Measurements from ENCODE around the gene CHURC1.

Gene CHURC1

GRCh38 chr14:64950889-64951288 lies 36.6 kb downstream of the CHURC1 start:
- no peak overlapping the region for H3K27ac ChIP-seq (ENCODE audit: low read depth, low read length)
- peaks cover 56% of the 10 kb centered on the region for H3K36me3 ChIP-seq (ENCODE audit: control insufficient read depth, insufficient read depth, low read length)
- H3K9me3 ChIP-seq (ENCODE audit: control insufficient read depth, insufficient read depth, low read length), result no peaks in the 10 kb centered on the region
- no peaks in the 10 kb centered on the region for H3K27me3 ChIP-seq (ENCODE audit: control insufficient read depth, insufficient read depth, low read length)
- H3K4me3 ChIP-seq (ENCODE audit: low read depth, low read length), result no peak overlapping the region
- H3K4me1 ChIP-seq (ENCODE audit: control insufficient read depth, insufficient read depth, low read length), result peaks cover 13% of the 10 kb centered on the region
- H3K9ac ChIP-seq (ENCODE audit: low read depth, low read length), result no peak overlapping the region

- Histone ChIP-seq H3K27ac (ENCODE audit: low read depth, low read length) (no peak overlapping the region), H3K9ac (ENCODE audit: low read depth, low read length) (no peak overlapping the region), H3K4me1 (ENCODE audit: control insufficient read depth, insufficient read depth, low read length) (peaks cover 16% of the 10 kb centered on the region), H3K9me3 (ENCODE audit: control insufficient read depth, insufficient read depth, low read length) (no peaks in the 10 kb centered on the region), H3K4me3 (ENCODE audit: low read depth, low read length) (no peak overlapping the region), H3K36me3 (ENCODE audit: control insufficient read depth, insufficient read depth, low read length) (peaks cover 56% of the 10 kb centered on the region), H3K27me3 (ENCODE audit: control insufficient read depth, insufficient read depth, low read length) (no peaks in the 10 kb centered on the region)
Observed at GRCh38 chr14:64951291-64951690, 37.0 kb downstream of the CHURC1 start.

- H3K9ac ChIP-seq (ENCODE audit: low read depth, low read length), result no peak overlapping the region
- no peaks in the 10 kb centered on the region for H3K27me3 ChIP-seq (ENCODE audit: control insufficient read depth, insufficient read depth, low read length)
- H3K4me1 ChIP-seq (ENCODE audit: control insufficient read depth, insufficient read depth, low read length), result peaks cover 21% of the 10 kb centered on the region
- no peak overlapping the region for H3K4me3 ChIP-seq (ENCODE audit: low read depth, low read length)
- H3K27ac ChIP-seq (ENCODE audit: low read depth, low read length), result no peak overlapping the region
- peaks cover 52% of the 10 kb centered on the region for H3K36me3 ChIP-seq (ENCODE audit: control insufficient read depth, insufficient read depth, low read length)
- no peaks in the 10 kb centered on the region for H3K9me3 ChIP-seq (ENCODE audit: control insufficient read depth, insufficient read depth, low read length)
Observed at GRCh38 chr14:64951724-64952123, 37.5 kb downstream of the CHURC1 start.

GRCh38 chr14:64952598-64953309 lies 38.5 kb downstream of the CHURC1 start:
- Histone ChIP-seq H3K27ac (ENCODE audit: low read depth, low read length) (no peak overlapping the region), H3K9ac (ENCODE audit: low read depth, low read length) (no peak overlapping the region), H3K4me3 (ENCODE audit: low read depth, low read length) (no peak overlapping the region), H3K27me3 (ENCODE audit: control insufficient read depth, insufficient read depth, low read length) (no peaks in the 10 kb centered on the region), H3K9me3 (ENCODE audit: control insufficient read depth, insufficient read depth, low read length) (no peaks in the 10 kb centered on the region), H3K36me3 (ENCODE audit: control insufficient read depth, insufficient read depth, low read length) (peaks cover 43% of the 10 kb centered on the region), H3K4me1 (ENCODE audit: control insufficient read depth, insufficient read depth, low read length) (peaks cover 30% of the 10 kb centered on the region)

- Histone ChIP-seq H3K4me3 (ENCODE audit: low read depth, low read length) (no peak overlapping the region), H3K36me3 (ENCODE audit: control insufficient read depth, insufficient read depth, low read length) (peaks cover 38% of the 10 kb centered on the region), H3K27me3 (ENCODE audit: control insufficient read depth, insufficient read depth, low read length) (no peaks in the 10 kb centered on the region), H3K27ac (ENCODE audit: low read depth, low read length) (no peak overlapping the region), H3K4me1 (ENCODE audit: control insufficient read depth, insufficient read depth, low read length) (peaks cover 30% of the 10 kb centered on the region), H3K9me3 (ENCODE audit: control insufficient read depth, insufficient read depth, low read length) (no peaks in the 10 kb centered on the region), H3K9ac (ENCODE audit: low read depth, low read length) (no peak overlapping the region)
Observed at GRCh38 chr14:64953310-64953654, 39.0 kb downstream of the CHURC1 start.

- peaks cover 35% of the 10 kb centered on the region for H3K36me3 ChIP-seq (ENCODE audit: control insufficient read depth, insufficient read depth, low read length)
- no peak overlapping the region for H3K4me3 ChIP-seq (ENCODE audit: low read depth, low read length)
- H3K27ac ChIP-seq (ENCODE audit: low read depth, low read length), result no peak overlapping the region
- no peaks in the 10 kb centered on the region for H3K9me3 ChIP-seq (ENCODE audit: control insufficient read depth, insufficient read depth, low read length)
- H3K27me3 ChIP-seq (ENCODE audit: control insufficient read depth, insufficient read depth, low read length), result no peaks in the 10 kb centered on the region
- H3K9ac ChIP-seq (ENCODE audit: low read depth, low read length), result no peak overlapping the region
- H3K4me1 ChIP-seq (ENCODE audit: control insufficient read depth, insufficient read depth, low read length), result peaks cover 30% of the 10 kb centered on the region
Observed at GRCh38 chr14:64953661-64954060, 39.4 kb downstream of the CHURC1 start.

GRCh38 chr14:64954491-64955240 lies 40.4 kb downstream of the CHURC1 start:
- Histone ChIP-seq H3K27me3 (ENCODE audit: control insufficient read depth, insufficient read depth, low read length) (no peaks in the 10 kb centered on the region), H3K4me1 (ENCODE audit: control insufficient read depth, insufficient read depth, low read length) (peaks cover 30% of the 10 kb centered on the region), H3K4me3 (ENCODE audit: low read depth, low read length) (no peak overlapping the region), H3K36me3 (ENCODE audit: control insufficient read depth, insufficient read depth, low read length) (peaks cover 28% of the 10 kb centered on the region), H3K9ac (ENCODE audit: low read depth, low read length) (no peak overlapping the region), H3K27ac (ENCODE audit: low read depth, low read length) (no peak overlapping the region), H3K9me3 (ENCODE audit: control insufficient read depth, insufficient read depth, low read length) (no peaks in the 10 kb centered on the region)

GRCh38 chr14:64955297-64955696 lies 41.0 kb downstream of the CHURC1 start:
- no peaks in the 10 kb centered on the region for H3K9me3 ChIP-seq (ENCODE audit: control insufficient read depth, insufficient read depth, low read length)
- H3K27me3 ChIP-seq (ENCODE audit: control insufficient read depth, insufficient read depth, low read length), result no peaks in the 10 kb centered on the region
- no peak overlapping the region for H3K9ac ChIP-seq (ENCODE audit: low read depth, low read length)
- H3K4me1 ChIP-seq (ENCODE audit: control insufficient read depth, insufficient read depth, low read length), result peaks cover 37% of the 10 kb centered on the region
- H3K27ac ChIP-seq (ENCODE audit: low read depth, low read length), result peak overlapping the region; percentile 42
- H3K36me3 ChIP-seq (ENCODE audit: control insufficient read depth, insufficient read depth, low read length), result peaks cover 23% of the 10 kb centered on the region
- no peak overlapping the region for H3K4me3 ChIP-seq (ENCODE audit: low read depth, low read length)

GRCh38 chr14:64956697-64957406 lies 42.6 kb downstream of the CHURC1 start:
- Histone ChIP-seq H3K27me3 (ENCODE audit: control insufficient read depth, insufficient read depth, low read length) (no peaks in the 10 kb centered on the region), H3K9ac (ENCODE audit: low read depth, low read length) (no peak overlapping the region), H3K9me3 (ENCODE audit: control insufficient read depth, insufficient read depth, low read length) (no peaks in the 10 kb centered on the region), H3K27ac (ENCODE audit: low read depth, low read length) (peak overlapping the region; percentile 68), H3K4me1 (ENCODE audit: control insufficient read depth, insufficient read depth, low read length) (peaks cover 48% of the 10 kb centered on the region), H3K4me3 (ENCODE audit: low read depth, low read length) (no peak overlapping the region), H3K36me3 (ENCODE audit: control insufficient read depth, insufficient read depth, low read length) (peaks cover 7% of the 10 kb centered on the region)

GRCh38 chr14:64958201-64958600 lies 43.9 kb downstream of the CHURC1 start:
- H3K36me3 ChIP-seq (ENCODE audit: control insufficient read depth, insufficient read depth, low read length), result no peaks in the 10 kb centered on the region
- H3K4me1 ChIP-seq (ENCODE audit: control insufficient read depth, insufficient read depth, low read length), result peaks cover 48% of the 10 kb centered on the region
- no peaks in the 10 kb centered on the region for H3K27me3 ChIP-seq (ENCODE audit: control insufficient read depth, insufficient read depth, low read length)
- H3K9ac ChIP-seq (ENCODE audit: low read depth, low read length), result no peak overlapping the region
- H3K27ac ChIP-seq (ENCODE audit: low read depth, low read length), result no peak overlapping the region
- H3K4me3 ChIP-seq (ENCODE audit: low read depth, low read length), result no peak overlapping the region
- no peaks in the 10 kb centered on the region for H3K9me3 ChIP-seq (ENCODE audit: control insufficient read depth, insufficient read depth, low read length)

- H3K36me3 ChIP-seq (ENCODE audit: control insufficient read depth, insufficient read depth, low read length), result no peaks in the 10 kb centered on the region
- H3K27ac ChIP-seq (ENCODE audit: low read depth, low read length), result no peak overlapping the region
- no peaks in the 10 kb centered on the region for H3K27me3 ChIP-seq (ENCODE audit: control insufficient read depth, insufficient read depth, low read length)
- H3K4me1 ChIP-seq (ENCODE audit: control insufficient read depth, insufficient read depth, low read length), result peaks cover 48% of the 10 kb centered on the region
- no peak overlapping the region for H3K4me3 ChIP-seq (ENCODE audit: low read depth, low read length)
- no peak overlapping the region for H3K9ac ChIP-seq (ENCODE audit: low read depth, low read length)
- no peaks in the 10 kb centered on the region for H3K9me3 ChIP-seq (ENCODE audit: control insufficient read depth, insufficient read depth, low read length)
Observed at GRCh38 chr14:64958743-64959142, 44.5 kb downstream of the CHURC1 start.
